OCI-LY7 (cell line): Measurements from ENCODE around the gene NAV2. TPM values are rescaled to one million over a fixed set of nuclear protein-coding genes. Genes with fewer than 3 reads are reported as not detected.

ENCODE experiments used
- BruUV-seq: library from RNA; stranded (reverse); fragments of 400-500 nt; replicated peaks from 2 replicates; lab custom pipeline; 2021; lab: Mats Ljungman, UMichigan
- CTCF ChIA-PET: fragments of 300-600 bp; sonication (Branson Sonifier 250); formaldehyde crosslinking; loops from one replicate; lab custom pipeline; 2022; ENCODE audit warnings: antibody characterized with exemption; ENCODE audit not compliant: unreplicated experiment; lab: Charles Lee
- POLR2A ChIA-PET: fragments of 300-600 bp; sonication (Branson Sonifier 250); formaldehyde crosslinking; loops from one replicate; lab custom pipeline; 2022; ENCODE audit warnings: antibody characterized with exemption; lab: Charles Lee
- DNase-seq: peaks from one replicate; pipeline ENCODE4 v3.0.0-alpha.2; 2015; ENCODE audit warnings: low spot score
- H2AFZ ChIP-seq: fragments of 200-600 bp; sonication (generic), shearing (Covaris generic); 2 replicates; pipeline ENCODE4 v1.6.1; 2014; ENCODE audit warnings: mild to moderate bottlenecking, antibody characterized with exemption, low read length, moderate library complexity
- H3K27ac ChIP-seq: fragments of 200-600 bp; sonication (generic); 2 replicates; pipeline ENCODE4 v1.5.1; 2014; ENCODE audit warnings: mixed run types, low read depth, mild to moderate bottlenecking, moderate library complexity, low read length, inconsistent platforms; ENCODE audit not compliant: poor library complexity, severe bottlenecking
- H3K36me3 ChIP-seq: fragments of 200-600 bp; sonication (generic); 2 replicates; pipeline ENCODE4 v1.6.1; 2014; ENCODE audit warnings: mild to moderate bottlenecking, antibody characterized with exemption, low read length, moderate library complexity, mixed read lengths; ENCODE audit not compliant: insufficient read depth
- H3K4me1 ChIP-seq: fragments of 200-600 bp; sonication (generic); 2 replicates; pipeline ENCODE4 v1.5.1; 2014; ENCODE audit warnings: mild to moderate bottlenecking, low read length; ENCODE audit not compliant: insufficient read depth, poor library complexity, severe bottlenecking
- H3K4me2 ChIP-seq: fragments of 200-600 bp; sonication (generic); 2 replicates; pipeline ENCODE4 v1.6.1; 2014; ENCODE audit warnings: mild to moderate bottlenecking, low read length
- H3K4me3 ChIP-seq: fragments of 200-600 bp; sonication (generic); 2 replicates; pipeline ENCODE4 v1.5.1; 2014; ENCODE audit warnings: mild to moderate bottlenecking, low read depth, low read length; ENCODE audit not compliant: poor library complexity, severe bottlenecking
- H3K79me2 ChIP-seq: fragments of 200-600 bp; sonication (generic); 2 replicates; pipeline ENCODE4 v1.6.1; 2016; ENCODE audit warnings: low read depth, mild to moderate bottlenecking, low read length, moderate library complexity, mixed read lengths; ENCODE audit not compliant: insufficient read depth
- H3K9me2 ChIP-seq: fragments of 200-600 bp; sonication (generic); 2 replicates; pipeline ENCODE4 v1.6.1; 2016; ENCODE audit warnings: mild to moderate bottlenecking, low read length, mixed read lengths; ENCODE audit not compliant: insufficient read depth
- H3K9me3 ChIP-seq: fragments of 200-600 bp; sonication (generic); 2 replicates; pipeline ENCODE4 v1.6.1; 2014; ENCODE audit warnings: mild to moderate bottlenecking, mixed run types, low read length, mixed read lengths
- H4K20me1 ChIP-seq: fragments of 200-600 bp; sonication (generic); 2 replicates; pipeline ENCODE4 v1.6.1; 2014; ENCODE audit warnings: mild to moderate bottlenecking, antibody characterized with exemption, low read length, moderate library complexity, mixed read lengths; ENCODE audit not compliant: insufficient read depth
- EZH2phosphoT487 ChIP-seq: fragments of 200-600 bp; sonication (generic); IDR thresholded peaks from 2 replicates; pipeline ENCODE4 v1.6.1; 2018; ENCODE audit warnings: low read depth, borderline replicate concordance, mild to moderate bottlenecking, mixed run types, antibody characterized with exemption, low read length, moderate library complexity, mixed read lengths
- intact Hi-C: fragments of 100-400 bp; cut with micrococcal nuclease; formaldehyde crosslinking; loops from one replicate; pipeline ENCODE4 v1.10.0; 2022; ENCODE audit not compliant: unreplicated experiment
- total RNA-seq, 2 experiments: library from RNA; depleted of rRNA in 1 of 2; stranded (reverse); fragments of >200 nt in 1 of 2; shearing (Covaris generic) in 1 of 2; gene quantifications; 2 replicates each; pipeline ENCODE4 v1.2.3, GENCODE V29; 2014 to 2022
- TF ChIP-seq, protein P1 (sequence below): fragments of 200-600 bp; sonication (generic); conservative IDR thresholded peaks from 2 replicates; pipeline ENCODE4 v1.5.1; 2014; ENCODE audit warnings: mild to moderate bottlenecking, antibody characterized with exemption, low read length, moderate library complexity, mixed read lengths

NAV2 gene
- total RNA-seq, 2 experiments from 2014 or later, result 0.06 to 0.68 TPM

DNA sequence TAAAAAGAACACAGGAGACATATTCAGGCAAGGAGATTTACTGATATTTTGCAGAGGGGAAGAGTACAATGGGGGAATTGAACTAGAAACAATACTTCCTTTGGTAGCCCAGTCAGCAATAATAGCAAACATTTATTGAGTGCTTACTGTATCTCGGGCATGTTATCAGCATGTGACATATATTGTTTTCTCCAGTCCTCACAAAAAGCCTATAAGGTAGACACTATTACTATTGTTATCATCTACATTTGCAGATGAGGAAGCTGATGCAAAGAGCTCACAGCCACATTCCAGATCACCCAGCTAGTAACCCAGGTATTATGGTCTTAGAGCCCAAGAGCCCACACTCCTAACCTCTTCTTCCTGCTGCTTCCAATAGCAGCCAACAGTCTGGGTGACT, 27.9 kb downstream of the NAV2 start:
- H3K9me2 ChIP-seq, result no peaks in the 10 kb centered on the region
- no peak overlapping the region for H3K27ac ChIP-seq
- H3K79me2 ChIP-seq, result no peaks in the 10 kb centered on the region
- BruUV-seq, result no TSS peak
- no peaks in the 10 kb centered on the region for H3K9me3 ChIP-seq
- ChIA-PET CTCF (no interaction called here), POLR2A (no interaction called here)
- TF ChIP-seq EZH2phosphoT487, result no peak
- DNase-seq, result no peak
- no peaks in the 10 kb centered on the region for H4K20me1 ChIP-seq
- no peak overlapping the region for H2AFZ ChIP-seq
- H3K36me3 ChIP-seq, result no peaks in the 10 kb centered on the region
- no peak overlapping the region for H3K4me2 ChIP-seq
- intact Hi-C loops, result loop anchor here (5.0 kb wide), 1 partner anchor 673 kb away; no protein-coding TSS in a partner anchor
- H3K4me3 ChIP-seq, result no peak overlapping the region
- no peaks in the 10 kb centered on the region for H3K4me1 ChIP-seq

DNA sequence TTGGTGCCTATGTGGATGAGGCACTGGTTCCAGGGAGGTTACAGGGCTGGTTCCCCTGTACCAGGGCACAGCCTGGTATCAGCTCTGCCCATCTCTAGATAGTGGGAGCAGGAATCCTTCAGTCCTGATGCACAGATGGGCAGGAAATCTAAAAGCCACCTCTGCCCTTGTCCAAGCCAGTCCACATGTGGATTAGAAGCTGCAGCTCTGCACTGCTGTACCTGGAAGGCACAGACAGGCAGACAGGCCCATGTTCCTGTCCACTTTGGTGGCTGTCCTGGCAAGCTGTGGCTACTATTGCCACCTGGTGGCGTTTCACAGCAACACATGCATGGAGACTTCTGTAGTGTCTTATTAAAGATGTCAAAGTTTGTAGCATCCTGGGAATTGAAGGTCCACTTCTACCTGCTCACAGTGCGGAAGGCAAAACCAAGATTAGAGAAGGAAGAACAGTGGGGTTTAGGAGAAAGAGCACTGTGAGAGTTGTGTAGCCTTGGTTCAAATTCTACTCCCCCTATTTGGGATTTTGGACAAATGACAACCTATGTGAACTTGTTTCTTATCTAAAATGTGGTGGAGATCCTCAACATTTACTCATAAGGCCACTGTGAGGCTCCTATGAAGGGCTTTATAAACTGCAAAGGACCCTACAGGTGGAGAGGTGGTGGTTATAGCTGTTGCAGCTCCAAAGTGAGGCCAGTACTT, 30.1 kb downstream of the NAV2 start:
- Histone ChIP-seq H3K9me2 (no peaks in the 10 kb centered on the region), H3K9me3 (no peaks in the 10 kb centered on the region), H3K4me2 (no peak overlapping the region), H3K79me2 (no peaks in the 10 kb centered on the region), H4K20me1 (no peaks in the 10 kb centered on the region), H3K27ac (no peak overlapping the region), H3K4me1 (no peaks in the 10 kb centered on the region), H3K36me3 (no peaks in the 10 kb centered on the region), H3K4me3 (no peak overlapping the region), H2AFZ (no peak overlapping the region)
- BruUV-seq, result no TSS peak
- TF ChIP-seq, protein P1, sequence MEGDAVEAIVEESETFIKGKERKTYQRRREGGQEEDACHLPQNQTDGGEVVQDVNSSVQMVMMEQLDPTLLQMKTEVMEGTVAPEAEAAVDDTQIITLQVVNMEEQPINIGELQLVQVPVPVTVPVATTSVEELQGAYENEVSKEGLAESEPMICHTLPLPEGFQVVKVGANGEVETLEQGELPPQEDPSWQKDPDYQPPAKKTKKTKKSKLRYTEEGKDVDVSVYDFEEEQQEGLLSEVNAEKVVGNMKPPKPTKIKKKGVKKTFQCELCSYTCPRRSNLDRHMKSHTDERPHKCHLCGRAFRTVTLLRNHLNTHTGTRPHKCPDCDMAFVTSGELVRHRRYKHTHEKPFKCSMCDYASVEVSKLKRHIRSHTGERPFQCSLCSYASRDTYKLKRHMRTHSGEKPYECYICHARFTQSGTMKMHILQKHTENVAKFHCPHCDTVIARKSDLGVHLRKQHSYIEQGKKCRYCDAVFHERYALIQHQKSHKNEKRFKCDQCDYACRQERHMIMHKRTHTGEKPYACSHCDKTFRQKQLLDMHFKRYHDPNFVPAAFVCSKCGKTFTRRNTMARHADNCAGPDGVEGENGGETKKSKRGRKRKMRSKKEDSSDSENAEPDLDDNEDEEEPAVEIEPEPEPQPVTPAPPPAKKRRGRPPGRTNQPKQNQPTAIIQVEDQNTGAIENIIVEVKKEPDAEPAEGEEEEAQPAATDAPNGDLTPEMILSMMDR, result peak; percentile 86
- TF ChIP-seq EZH2phosphoT487, result no peak
- intact Hi-C loops, result loop anchor here (1.0 to 5.0 kb wide), 2 partner anchors 178 to 675 kb away; no protein-coding TSS in a partner anchor
- POLR2A ChIA-PET, result no interaction called here
- peak; percentile 60 for DNase-seq
- CTCF ChIA-PET, result no interaction called here

- intact Hi-C loops, result loop anchor here (5.0 kb wide), 1 partner anchor 676 kb away; no protein-coding TSS in a partner anchor
- Histone ChIP-seq H3K4me1 (no peaks in the 10 kb centered on the region), H3K36me3 (no peaks in the 10 kb centered on the region), H2AFZ (no peak overlapping the region), H3K79me2 (no peaks in the 10 kb centered on the region), H3K27ac (no peak overlapping the region), H3K9me2 (no peaks in the 10 kb centered on the region), H3K4me3 (no peak overlapping the region), H3K9me3 (no peaks in the 10 kb centered on the region), H3K4me2 (no peak overlapping the region), H4K20me1 (no peaks in the 10 kb centered on the region)
- no TSS peak for BruUV-seq
- no peak for TF ChIP-seq EZH2phosphoT487
- ChIA-PET CTCF (no interaction called here), POLR2A (no interaction called here)
- no peak for DNase-seq
Observed at GRCh38 chr11:19743622-19744021, 31.0 kb downstream of the NAV2 start.
